ENCODE results near the gene BBOX1.

DNA sequence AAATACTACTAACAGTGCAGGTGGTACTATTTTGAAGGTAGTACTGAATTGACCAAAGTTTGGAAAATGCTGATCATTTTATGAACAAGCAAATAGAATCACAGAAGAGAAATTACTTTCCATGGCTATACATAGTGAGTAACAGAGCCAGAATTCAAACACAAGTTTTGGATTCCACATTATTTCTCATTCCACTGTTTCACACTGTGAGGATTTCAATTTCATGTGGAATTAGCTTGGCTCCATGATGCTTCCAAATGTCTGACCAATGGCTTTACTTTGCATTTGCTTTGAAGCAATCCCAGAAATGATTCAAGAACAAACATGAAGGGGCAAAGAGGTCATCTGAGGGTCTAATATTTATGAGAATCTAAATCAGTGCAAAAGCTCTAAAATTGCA lies 98.1 kb downstream of the BBOX1 start:
- TF ChIP-seq, protein P1, sequence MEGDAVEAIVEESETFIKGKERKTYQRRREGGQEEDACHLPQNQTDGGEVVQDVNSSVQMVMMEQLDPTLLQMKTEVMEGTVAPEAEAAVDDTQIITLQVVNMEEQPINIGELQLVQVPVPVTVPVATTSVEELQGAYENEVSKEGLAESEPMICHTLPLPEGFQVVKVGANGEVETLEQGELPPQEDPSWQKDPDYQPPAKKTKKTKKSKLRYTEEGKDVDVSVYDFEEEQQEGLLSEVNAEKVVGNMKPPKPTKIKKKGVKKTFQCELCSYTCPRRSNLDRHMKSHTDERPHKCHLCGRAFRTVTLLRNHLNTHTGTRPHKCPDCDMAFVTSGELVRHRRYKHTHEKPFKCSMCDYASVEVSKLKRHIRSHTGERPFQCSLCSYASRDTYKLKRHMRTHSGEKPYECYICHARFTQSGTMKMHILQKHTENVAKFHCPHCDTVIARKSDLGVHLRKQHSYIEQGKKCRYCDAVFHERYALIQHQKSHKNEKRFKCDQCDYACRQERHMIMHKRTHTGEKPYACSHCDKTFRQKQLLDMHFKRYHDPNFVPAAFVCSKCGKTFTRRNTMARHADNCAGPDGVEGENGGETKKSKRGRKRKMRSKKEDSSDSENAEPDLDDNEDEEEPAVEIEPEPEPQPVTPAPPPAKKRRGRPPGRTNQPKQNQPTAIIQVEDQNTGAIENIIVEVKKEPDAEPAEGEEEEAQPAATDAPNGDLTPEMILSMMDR (IDR thresholded peaks at IDR 0.05; ENCODE audit: extremely low read depth in 1 of 2, insufficient read depth in 1 of 2, low read depth in 1 of 2, low read length in 2 of 2) = no peak
- TF ChIP-seq POLR2AphosphoS5 (IDR thresholded peaks at IDR 0.05; ENCODE audit: insufficient read depth, low read depth, low read length) (no peak), POLR2A (IDR thresholded peaks at IDR 0.05; ENCODE audit: low read depth, low read length) (no peak), JUN (IDR thresholded peaks at IDR 0.05; ENCODE audit: borderline replicate concordance, insufficient read depth, insufficient read length, low read depth) (no peak), EZH2 (IDR thresholded peaks at IDR 0.05; ENCODE audit: borderline replicate concordance, low read depth, low read length, severe bottlenecking) (no peak), FOS (IDR thresholded peaks at IDR 0.05; ENCODE audit: borderline replicate concordance, insufficient read depth, low read length) (no peak), MYC (IDR thresholded peaks at IDR 0.05; ENCODE audit: low read depth, low read length) (no peak)
- TF ChIP-seq, protein P2, sequence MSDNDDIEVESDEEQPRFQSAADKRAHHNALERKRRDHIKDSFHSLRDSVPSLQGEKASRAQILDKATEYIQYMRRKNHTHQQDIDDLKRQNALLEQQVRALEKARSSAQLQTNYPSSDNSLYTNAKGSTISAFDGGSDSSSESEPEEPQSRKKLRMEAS (IDR thresholded peaks at IDR 0.05; ENCODE audit: insufficient read depth, insufficient read length) = no peak
